RWPE1 (cell line): ENCODE measurements around the gene KBTBD4.

Source experiments
- CTCF ChIA-PET: fragments of 350-600 bp; sonication (Branson Sonifier 250); formaldehyde crosslinking; extraction: SDS; loops from one replicate; lab custom pipeline; 2021; lab: Yijun Ruan, JAX
- POLR2A ChIA-PET: fragments of 400-600 bp; formaldehyde crosslinking; extraction: SDS; loops from one replicate; lab custom pipeline; 2020; ENCODE audit warnings: antibody characterized with exemption; ENCODE audit not compliant: low non-redundant PET; lab: Yijun Ruan, JAX
- DNase-seq: peaks from one replicate; pipeline ENCODE4 v3.0.0; 2012; ENCODE audit warnings: low spot score
- H3K27ac ChIP-seq: fragments of 450-650 bp; 2 replicates; pipeline ENCODE4 v1.5.1; 2017
- TF ChIP-seq, protein P1 (sequence below): fragments of 450-650 bp; conservative IDR thresholded peaks from 2 replicates; pipeline ENCODE4 v1.5.1; 2017; ENCODE audit warnings: low read depth, mild to moderate bottlenecking

Gene KBTBD4

GRCh38 chr11:47545298-47545697 lies 33.5 kb downstream of the KBTBD4 start:
- peak overlapping the region; percentile 38 for H3K27ac ChIP-seq
- TF ChIP-seq, protein P1, sequence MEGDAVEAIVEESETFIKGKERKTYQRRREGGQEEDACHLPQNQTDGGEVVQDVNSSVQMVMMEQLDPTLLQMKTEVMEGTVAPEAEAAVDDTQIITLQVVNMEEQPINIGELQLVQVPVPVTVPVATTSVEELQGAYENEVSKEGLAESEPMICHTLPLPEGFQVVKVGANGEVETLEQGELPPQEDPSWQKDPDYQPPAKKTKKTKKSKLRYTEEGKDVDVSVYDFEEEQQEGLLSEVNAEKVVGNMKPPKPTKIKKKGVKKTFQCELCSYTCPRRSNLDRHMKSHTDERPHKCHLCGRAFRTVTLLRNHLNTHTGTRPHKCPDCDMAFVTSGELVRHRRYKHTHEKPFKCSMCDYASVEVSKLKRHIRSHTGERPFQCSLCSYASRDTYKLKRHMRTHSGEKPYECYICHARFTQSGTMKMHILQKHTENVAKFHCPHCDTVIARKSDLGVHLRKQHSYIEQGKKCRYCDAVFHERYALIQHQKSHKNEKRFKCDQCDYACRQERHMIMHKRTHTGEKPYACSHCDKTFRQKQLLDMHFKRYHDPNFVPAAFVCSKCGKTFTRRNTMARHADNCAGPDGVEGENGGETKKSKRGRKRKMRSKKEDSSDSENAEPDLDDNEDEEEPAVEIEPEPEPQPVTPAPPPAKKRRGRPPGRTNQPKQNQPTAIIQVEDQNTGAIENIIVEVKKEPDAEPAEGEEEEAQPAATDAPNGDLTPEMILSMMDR, result no peak
- CTCF ChIA-PET, result no interaction called here
- POLR2A ChIA-PET, result no interaction called here
- no peak for DNase-seq

DNA sequence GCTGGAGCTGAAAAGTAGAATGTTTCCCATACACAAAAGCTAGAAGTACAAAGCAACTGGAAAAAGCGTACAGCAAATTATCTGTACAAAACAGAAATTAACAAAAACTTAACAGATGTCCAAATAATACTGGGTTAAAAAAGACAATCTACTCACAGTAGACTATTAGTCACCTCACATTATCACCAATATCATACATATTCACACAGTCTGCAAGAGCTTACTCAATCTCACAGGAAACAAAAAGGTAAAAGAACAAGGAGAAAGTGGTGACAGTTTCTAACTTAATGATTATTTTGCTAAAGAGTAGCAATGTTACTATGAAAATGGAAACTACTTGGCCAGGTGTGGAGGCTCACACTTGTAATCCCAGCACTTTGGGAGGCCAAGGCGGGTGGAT lies 37.7 kb downstream of the KBTBD4 start:
- CTCF ChIA-PET, result no interaction called here
- no peak for DNase-seq
- TF ChIP-seq, protein P1, result no peak
- peak overlapping the region; percentile 97 for H3K27ac ChIP-seq
- POLR2A ChIA-PET, result no interaction called here

DNA sequence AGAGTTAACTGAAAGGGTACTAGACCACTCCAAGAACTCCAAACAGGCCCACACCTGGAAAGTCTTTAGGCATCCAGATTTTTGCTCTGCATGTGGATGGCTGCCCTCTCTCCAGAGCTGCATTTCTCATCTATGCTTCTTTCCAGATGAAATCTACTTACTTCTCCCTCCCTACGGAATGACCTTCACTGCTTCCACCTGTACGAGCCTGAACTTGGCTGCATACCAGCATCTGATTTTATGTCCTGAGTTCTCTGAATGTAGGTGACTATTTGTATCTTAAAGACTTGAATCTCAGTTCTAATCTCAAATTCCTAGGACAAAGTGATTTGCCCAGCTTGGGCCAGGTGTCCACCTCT lies 39.1 kb downstream of the KBTBD4 start:
- POLR2A ChIA-PET, result interaction anchor here (0.5 kb wide), 1 partner anchor 37 kb away, joined by 4 read pairs; no protein-coding TSS in a partner anchor
- DNase-seq, result peak; percentile 9
- CTCF ChIA-PET, result interaction anchor here (0.7 to 1.3 kb wide), 2 partner anchors 13 to 15 kb away, joined by 3 to 11 read pairs; partner anchors contain the start of gene CELF1
- peak overlapping the region; percentile 90 for H3K27ac ChIP-seq
- TF ChIP-seq, protein P1, result no peak

DNA sequence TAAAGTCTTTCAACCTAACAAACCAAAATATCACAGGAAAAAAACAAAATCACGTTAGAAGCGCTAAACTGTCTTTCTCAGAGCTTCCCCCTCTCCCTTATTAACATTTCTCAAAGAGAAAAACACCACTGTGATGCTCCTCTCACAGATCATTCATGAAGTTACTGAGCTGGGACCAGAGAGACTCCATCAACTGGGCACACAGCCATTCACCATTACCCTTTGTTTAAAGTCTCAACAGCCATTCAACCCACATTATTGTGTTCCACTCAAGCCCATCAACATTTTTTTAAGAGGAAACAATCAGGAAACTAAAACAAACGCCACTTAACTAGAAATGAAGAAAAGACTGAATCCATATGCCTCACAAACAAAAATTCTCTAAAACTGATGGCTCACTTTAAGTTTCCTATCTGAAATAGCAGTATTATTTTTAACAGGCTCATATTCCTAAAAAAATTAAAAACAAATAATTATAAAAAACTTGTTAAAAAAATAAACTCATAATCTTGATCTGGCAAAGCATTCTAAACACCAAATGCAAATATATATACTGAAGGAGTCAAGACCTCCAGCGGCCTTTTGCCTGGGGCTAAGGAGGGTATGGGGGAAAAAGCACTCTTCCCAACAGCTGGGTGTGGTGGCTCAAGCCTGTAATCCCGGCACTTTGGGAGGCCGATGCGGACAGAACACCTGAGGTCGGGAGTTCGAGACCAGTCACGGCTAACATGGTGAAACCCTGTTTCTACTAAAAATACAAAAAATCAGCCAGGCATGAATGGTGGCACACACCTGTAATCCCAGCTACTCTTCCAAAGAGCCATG lies 39.8 kb downstream of the KBTBD4 start:
- H3K27ac ChIP-seq, result peak overlapping the region; percentile 90
- CTCF ChIA-PET, result interaction anchor here (0.7 to 1.3 kb wide), 3 partner anchors 14 to 192 kb away, joined by 3 to 11 read pairs (median 3); partner anchors contain the start of gene CELF1
- POLR2A ChIA-PET, result no interaction called here
- TF ChIP-seq, protein P1, result no peak
- no peak for DNase-seq

GRCh38 chr11:47536915-47537314 lies 41.9 kb downstream of the KBTBD4 start:
- TF ChIP-seq, protein P1, result no peak
- CTCF ChIA-PET, result interaction anchor here (0.5 to 0.6 kb wide), 2 partner anchors 21 to 74 kb away, joined by 3 to 4 read pairs; no protein-coding TSS in a partner anchor

DNA sequence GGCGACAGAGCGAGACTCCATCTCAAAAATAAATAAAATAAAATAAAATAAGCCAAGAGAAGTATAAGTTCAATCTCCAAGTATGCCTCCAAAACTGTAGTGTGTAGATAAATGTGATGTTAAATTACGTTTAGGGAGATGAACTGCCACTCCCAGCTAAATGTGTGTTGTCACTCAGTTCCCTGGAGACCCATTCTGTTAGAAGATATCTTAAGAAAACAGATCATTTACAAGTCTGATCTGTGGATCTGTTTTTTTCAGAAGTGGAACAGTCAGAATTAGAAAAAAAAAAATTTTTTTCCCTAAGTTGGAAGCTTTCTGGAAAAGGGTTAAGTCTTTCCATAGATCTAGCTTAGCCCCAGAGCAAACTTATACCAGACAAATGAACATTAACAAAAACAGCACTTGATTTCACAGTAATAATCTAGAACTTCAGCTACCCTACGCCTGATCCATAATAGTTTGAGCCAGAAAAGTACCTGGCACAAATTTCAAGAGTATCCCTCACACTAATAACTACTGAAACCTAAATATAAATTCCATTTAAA lies 44.0 kb downstream of the KBTBD4 start:
- TF ChIP-seq, protein P1, result no peak
- peak overlapping the region; percentile 46 for H3K27ac ChIP-seq
- ChIA-PET POLR2A (no interaction called here), CTCF (no interaction called here)
- no peak for DNase-seq

More at GRCh38 chr11:47536915-47537314, 41.9 kb downstream of the KBTBD4 start:
- POLR2A ChIA-PET, result no interaction called here
- DNase-seq, result no peak
- H3K27ac ChIP-seq, result peak overlapping the region; percentile 42; the same call in 1 of the 2 replicates
